Measurements from ENCODE around the gene GIMAP8. TPM values are rescaled to one million over a fixed set of nuclear protein-coding genes. Genes with fewer than 3 reads are reported as not detected.

GIMAP8 gene
- total RNA-seq, 2 donors from 2014 or later, result not detected

GRCh38 chr7:150444674-150445365 lies 5.6 kb upstream of the GIMAP8 start:
- WGBS, 2 experiments (ENCODE audit: insufficient coverage in 1 of 2, insufficient read length in 1 of 2), result 85 to 90% methylated on average over 4 to 7 of the region's 7 CpGs
- Histone ChIP-seq H3K9ac (ENCODE audit: extremely low read depth, low read length, poor library complexity, severe bottlenecking) (no peak overlapping the region), H3K27me3 (ENCODE audit: control insufficient read depth, insufficient read depth, low read length, poor library complexity, severe bottlenecking) (peaks cover 14% of the 10 kb centered on the region), H3K4me3 (ENCODE audit: low read length) (no peak overlapping the region), H3K9me3 (ENCODE audit: control insufficient read depth, low read length) (no peaks in the 10 kb centered on the region), H3K4me1 (ENCODE audit: control insufficient read depth, insufficient read depth, low read length) (no peaks in the 10 kb centered on the region), H3K27ac (ENCODE audit: low read depth, low read length) (no peak overlapping the region), H3K36me3 (ENCODE audit: control insufficient read depth, insufficient read depth, low read length) (no peaks in the 10 kb centered on the region)
- H3K27ac Mint-ChIP-seq, result no peak overlapping the region
- no peaks in the 10 kb centered on the region for H3K4me1 Mint-ChIP-seq
- DNase-seq, result no peak
- H3K36me3 Mint-ChIP-seq (ENCODE audit: low read depth), result no peaks in the 10 kb centered on the region
- H3K9me3 Mint-ChIP-seq, result peaks cover 4% of the 10 kb centered on the region
- peaks cover 63% of the 10 kb centered on the region for H3K27me3 Mint-ChIP-seq (ENCODE audit: insufficient read depth)
- TF ChIP-seq CTCF (conservative IDR thresholded peaks at IDR 0.05), result no peak
- H3K4me3 Mint-ChIP-seq, result no peak overlapping the region

- H3K27me3 ChIP-seq (ENCODE audit: control insufficient read depth, insufficient read depth, low read length, poor library complexity, severe bottlenecking), result peaks cover 20% of the 10 kb centered on the region
- 92% methylated on average over 2 of the region's 2 CpGs; no CpG with 5 or more reads in 1 of the 2 experiments for WGBS, 2 experiments (ENCODE audit: insufficient coverage in 1 of 2, insufficient read length in 1 of 2)
- H3K36me3 ChIP-seq (ENCODE audit: control insufficient read depth, insufficient read depth, low read length), result no peaks in the 10 kb centered on the region
- H3K4me1 Mint-ChIP-seq, result no peaks in the 10 kb centered on the region
- H3K4me1 ChIP-seq (ENCODE audit: control insufficient read depth, insufficient read depth, low read length), result no peaks in the 10 kb centered on the region
- H3K27ac ChIP-seq (ENCODE audit: low read depth, low read length), result no peak overlapping the region
- H3K27ac Mint-ChIP-seq, result no peak overlapping the region
- H3K9me3 ChIP-seq (ENCODE audit: control insufficient read depth, low read length), result no peaks in the 10 kb centered on the region
- no peaks in the 10 kb centered on the region for H3K36me3 Mint-ChIP-seq (ENCODE audit: low read depth)
- peaks cover 68% of the 10 kb centered on the region for H3K27me3 Mint-ChIP-seq (ENCODE audit: insufficient read depth)
- H3K4me3 Mint-ChIP-seq, result no peak overlapping the region
- H3K4me3 ChIP-seq (ENCODE audit: low read length), result no peak overlapping the region
- H3K9me3 Mint-ChIP-seq, result peaks cover 1% of the 10 kb centered on the region
- no peak for TF ChIP-seq CTCF (conservative IDR thresholded peaks at IDR 0.05)
- H3K9ac ChIP-seq (ENCODE audit: extremely low read depth, low read length, poor library complexity, severe bottlenecking), result no peak overlapping the region
- DNase-seq, result no peak
These were observed 4.0 kb upstream of the GIMAP8 start for GRCh38 chr7:150446288-150446938.

GRCh38 chr7:150447966-150448788 lies 2.3 kb upstream of the GIMAP8 start:
- Histone ChIP-seq H3K36me3 (ENCODE audit: control insufficient read depth, insufficient read depth, low read length) (no peaks in the 10 kb centered on the region), H3K9ac (ENCODE audit: extremely low read depth, low read length, poor library complexity, severe bottlenecking) (no peak overlapping the region), H3K4me3 (ENCODE audit: low read length) (no peak overlapping the region), H3K27ac (ENCODE audit: low read depth, low read length) (no peak overlapping the region), H3K27me3 (ENCODE audit: control insufficient read depth, insufficient read depth, low read length, poor library complexity, severe bottlenecking) (peaks cover 20% of the 10 kb centered on the region), H3K4me1 (ENCODE audit: control insufficient read depth, insufficient read depth, low read length) (no peaks in the 10 kb centered on the region), H3K9me3 (ENCODE audit: control insufficient read depth, low read length) (no peaks in the 10 kb centered on the region)
- H3K4me1 Mint-ChIP-seq, result no peaks in the 10 kb centered on the region
- DNase-seq, result no peak
- 83 to 85% methylated on average over 28 to 32 of the region's 32 CpGs for WGBS, 2 experiments (ENCODE audit: insufficient coverage in 1 of 2, insufficient read length in 1 of 2)
- no peak overlapping the region for H3K4me3 Mint-ChIP-seq
- H3K9me3 Mint-ChIP-seq, result no peaks in the 10 kb centered on the region
- TF ChIP-seq CTCF (conservative IDR thresholded peaks at IDR 0.05), result no peak
- no peaks in the 10 kb centered on the region for H3K36me3 Mint-ChIP-seq (ENCODE audit: low read depth)
- H3K27ac Mint-ChIP-seq, result no peak overlapping the region
- peaks cover 62% of the 10 kb centered on the region for H3K27me3 Mint-ChIP-seq (ENCODE audit: insufficient read depth)
